ENCODE measurements around the gene UBR3.

Gene UBR3

GRCh38 chr2:170013802-170014551, 186.7 kb downstream of the UBR3 start:
- no peak for DNase-seq

- DNase-seq: no peak
Observed at GRCh38 chr2:170014769-170015168, 187.5 kb downstream of the UBR3 start.

- no peak for DNase-seq
Observed at GRCh38 chr2:170017860-170018532, 190.7 kb downstream of the UBR3 start.

- no peak for DNase-seq
Observed at GRCh38 chr2:170019060-170019805, 192.0 kb downstream of the UBR3 start.

GRCh38 chr2:170020777-170021176, 193.5 kb downstream of the UBR3 start:
- DNase-seq: no peak

GRCh38 chr2:170022692-170023091, 195.4 kb downstream of the UBR3 start:
- no peak for DNase-seq

- no peak for DNase-seq
Observed at GRCh38 chr2:170024721-170025120, 197.5 kb downstream of the UBR3 start.

GRCh38 chr2:170025223-170025622, 198.0 kb downstream of the UBR3 start:
- DNase-seq: no peak

GRCh38 chr2:170026361-170026760, 199.1 kb downstream of the UBR3 start:
- no peak for DNase-seq

GRCh38 chr2:170029551-170029950, 202.3 kb downstream of the UBR3 start:
- DNase-seq: no peak

- no peak for DNase-seq
Observed at GRCh38 chr2:170030040-170030439, 202.8 kb downstream of the UBR3 start.

GRCh38 chr2:170031288-170031687, 204.0 kb downstream of the UBR3 start:
- no peak for DNase-seq

GRCh38 chr2:170034596-170034995, 207.3 kb downstream of the UBR3 start:
- no peak for DNase-seq

- no peak for DNase-seq
Observed at GRCh38 chr2:170038734-170039133, 211.5 kb downstream of the UBR3 start.

- no peak for DNase-seq
Observed at GRCh38 chr2:170039401-170040172, 212.3 kb downstream of the UBR3 start.

GRCh38 chr2:170044751-170045478, 217.7 kb downstream of the UBR3 start:
- no peak for DNase-seq

GRCh38 chr2:170047331-170048065, 220.2 kb downstream of the UBR3 start:
- DNase-seq: no peak

GRCh38 chr2:170052151-170052550, 224.9 kb downstream of the UBR3 start:
- no peak for DNase-seq

- DNase-seq: no peak
Observed at GRCh38 chr2:170054997-170055396, 227.7 kb downstream of the UBR3 start.

GRCh38 chr2:170056900-170057299, 229.6 kb downstream of the UBR3 start:
- no peak for DNase-seq

GRCh38 chr2:170063456-170064235, 236.4 kb downstream of the UBR3 start:
- no peak for DNase-seq
